ENCODE measurements around the gene WIPF1. TPM values are rescaled to one million over a fixed set of nuclear protein-coding genes. Genes with fewer than 3 reads are reported as not detected.
A peak's percentile ranks its signal among the peaks of the same experiment; 100 is the strongest.

WIPF1 gene
- total RNA-seq, 3 donors from 2014 or later: 15.3 to 56.6 (median 28.9) TPM

DNA sequence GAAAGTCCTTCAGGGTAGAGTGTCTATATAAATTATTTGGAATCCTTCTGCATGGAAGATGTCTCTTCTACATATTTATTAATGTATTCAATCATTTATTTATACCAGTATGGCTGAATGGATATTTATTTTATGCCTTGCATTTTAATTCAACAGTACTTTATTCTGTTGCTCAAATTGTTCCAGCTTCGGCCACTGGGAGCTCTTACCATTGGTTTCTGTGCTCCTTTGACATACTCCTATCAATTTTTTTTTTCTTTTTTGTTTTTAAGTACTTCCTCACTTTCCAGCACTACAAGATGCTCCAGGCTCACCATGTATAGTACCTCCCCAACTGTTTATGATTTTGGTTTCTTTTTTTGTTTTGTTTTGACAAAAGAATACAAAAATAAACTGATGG lies 39.4 kb upstream of the WIPF1 start:
- no peak for DNase-seq
- Histone ChIP-seq H3K9me3 (no peaks in the 10 kb centered on the region), H3K4me3 (no peak overlapping the region), H3K36me3 (ENCODE audit: low read depth) (no peaks in the 10 kb centered on the region), H3K4me1 (ENCODE audit: low read depth) (peaks cover 5% of the 10 kb centered on the region)
- intact Hi-C loops (cut with DNase I, micrococcal nuclease): no loop called here
- no peak for ATAC-seq
- TF ChIP-seq, protein P1, sequence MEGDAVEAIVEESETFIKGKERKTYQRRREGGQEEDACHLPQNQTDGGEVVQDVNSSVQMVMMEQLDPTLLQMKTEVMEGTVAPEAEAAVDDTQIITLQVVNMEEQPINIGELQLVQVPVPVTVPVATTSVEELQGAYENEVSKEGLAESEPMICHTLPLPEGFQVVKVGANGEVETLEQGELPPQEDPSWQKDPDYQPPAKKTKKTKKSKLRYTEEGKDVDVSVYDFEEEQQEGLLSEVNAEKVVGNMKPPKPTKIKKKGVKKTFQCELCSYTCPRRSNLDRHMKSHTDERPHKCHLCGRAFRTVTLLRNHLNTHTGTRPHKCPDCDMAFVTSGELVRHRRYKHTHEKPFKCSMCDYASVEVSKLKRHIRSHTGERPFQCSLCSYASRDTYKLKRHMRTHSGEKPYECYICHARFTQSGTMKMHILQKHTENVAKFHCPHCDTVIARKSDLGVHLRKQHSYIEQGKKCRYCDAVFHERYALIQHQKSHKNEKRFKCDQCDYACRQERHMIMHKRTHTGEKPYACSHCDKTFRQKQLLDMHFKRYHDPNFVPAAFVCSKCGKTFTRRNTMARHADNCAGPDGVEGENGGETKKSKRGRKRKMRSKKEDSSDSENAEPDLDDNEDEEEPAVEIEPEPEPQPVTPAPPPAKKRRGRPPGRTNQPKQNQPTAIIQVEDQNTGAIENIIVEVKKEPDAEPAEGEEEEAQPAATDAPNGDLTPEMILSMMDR (IDR thresholded peaks at IDR 0.05): no peak

DNA sequence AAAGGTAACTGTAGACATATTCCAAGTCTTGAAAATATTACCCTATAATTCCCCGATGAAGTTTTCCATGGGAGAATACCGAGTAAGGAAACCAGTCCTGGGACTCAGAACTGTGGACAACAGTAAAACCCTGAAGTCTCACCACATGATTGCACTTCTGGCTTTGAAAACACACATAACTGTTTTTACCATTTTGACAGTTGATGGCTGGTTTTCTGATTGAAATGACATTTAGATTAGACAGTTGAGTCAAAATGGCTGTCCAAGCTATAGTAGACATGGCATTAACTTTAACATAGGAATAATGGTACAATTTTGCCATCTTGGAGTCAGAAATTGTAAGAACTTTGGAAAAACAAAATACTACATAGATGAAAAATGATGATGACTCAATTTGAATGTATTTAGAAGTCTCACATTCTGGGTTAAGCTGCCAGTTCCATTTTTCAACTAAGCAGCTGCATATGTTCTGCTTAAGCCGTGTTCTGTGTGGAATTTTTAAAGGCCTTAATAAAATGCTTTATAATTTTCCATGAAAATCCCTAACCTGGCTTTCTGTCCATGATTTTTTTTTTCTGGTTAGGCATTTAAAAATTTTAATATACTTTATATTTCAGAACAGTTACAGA lies 38.3 kb upstream of the WIPF1 start:
- ATAC-seq (no peak), DNase-seq (no peak)
- H3K9me3 ChIP-seq: no peaks in the 10 kb centered on the region
- H3K4me1 ChIP-seq (ENCODE audit: low read depth): peaks cover 5% of the 10 kb centered on the region
- no peaks in the 10 kb centered on the region for H3K36me3 ChIP-seq (ENCODE audit: low read depth)
- H3K4me3 ChIP-seq: no peak overlapping the region
- TF ChIP-seq, protein P1 (IDR thresholded peaks at IDR 0.05): no peak
- intact Hi-C loops (cut with DNase I, micrococcal nuclease): no loop called here

DNA sequence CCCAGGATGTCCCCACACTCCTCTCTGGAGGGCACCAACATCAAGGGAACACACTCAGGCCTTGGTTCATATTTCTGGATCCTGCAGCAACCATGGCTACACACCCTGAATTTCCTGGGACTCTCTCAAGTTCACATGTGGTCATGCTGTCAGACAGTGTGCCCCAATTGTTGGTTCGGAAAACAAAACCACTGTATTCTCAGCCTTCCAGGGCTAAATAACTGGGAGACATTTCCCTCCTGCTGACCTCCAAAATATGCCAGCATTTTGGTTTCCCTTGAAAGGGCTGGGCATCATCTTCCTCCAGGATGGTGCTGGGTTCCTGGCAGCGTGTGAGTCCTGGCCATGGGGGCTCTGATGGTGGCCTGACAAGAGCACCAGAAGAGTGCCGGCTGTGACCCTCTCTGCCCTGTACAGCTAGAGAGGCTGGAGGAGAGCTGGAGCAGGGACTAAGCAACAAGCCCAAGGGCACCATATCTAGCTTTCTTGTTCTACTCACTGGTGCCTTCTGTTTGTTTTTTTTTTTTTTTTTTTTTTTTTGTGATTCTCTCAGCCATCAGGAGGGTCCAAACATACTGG lies 37.5 kb upstream of the WIPF1 start:
- DNase-seq (no peak), ATAC-seq (peak; percentile 26)
- Histone ChIP-seq H3K36me3 (ENCODE audit: low read depth) (no peaks in the 10 kb centered on the region), H3K4me3 (no peak overlapping the region), H3K4me1 (ENCODE audit: low read depth) (peaks cover 5% of the 10 kb centered on the region), H3K9me3 (no peaks in the 10 kb centered on the region)
- intact Hi-C loops (cut with DNase I, micrococcal nuclease): no loop called here
- TF ChIP-seq, protein P1 (IDR thresholded peaks at IDR 0.05): no peak

DNA sequence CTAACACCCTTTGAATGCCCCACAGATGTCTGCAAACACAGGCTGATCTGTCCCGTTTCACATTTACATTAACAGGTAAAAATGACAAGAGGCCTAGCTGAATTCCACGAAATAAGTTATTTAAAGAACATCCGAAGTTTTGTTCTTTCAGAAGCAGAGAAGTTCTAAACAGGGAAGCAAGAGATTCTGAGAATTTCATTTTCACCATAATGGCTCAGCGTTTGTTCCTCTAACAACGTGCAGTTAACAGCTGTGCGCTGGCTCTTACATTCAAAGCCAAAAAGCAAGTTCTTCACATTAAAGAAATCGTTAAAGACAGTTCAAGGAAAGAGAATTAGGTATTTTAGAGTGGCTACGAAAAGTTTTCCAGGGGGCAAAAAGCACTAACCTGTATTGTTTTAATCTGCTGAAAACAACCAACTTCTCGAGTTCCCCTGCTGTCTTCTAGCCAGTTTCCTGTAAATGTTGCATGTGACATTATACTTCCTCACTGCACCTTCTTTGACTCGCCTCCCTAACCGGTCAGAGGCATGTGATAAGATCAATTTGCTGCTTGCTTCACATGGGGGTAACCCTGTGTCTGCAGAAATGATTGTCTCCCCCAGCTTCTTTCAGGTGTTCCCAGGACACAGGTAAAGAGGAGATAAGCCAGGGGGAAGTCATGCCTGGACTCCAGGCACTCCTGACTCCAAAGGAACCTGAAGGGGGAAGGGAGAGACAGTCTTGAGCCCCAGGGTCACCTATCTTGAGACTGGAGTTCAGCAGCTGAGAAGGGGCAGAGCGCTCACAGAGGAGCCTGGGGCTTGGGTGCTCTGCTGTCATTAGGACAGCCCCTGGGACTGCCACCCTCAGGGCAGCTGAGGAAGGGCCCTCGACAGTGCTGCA lies 36.8 kb upstream of the WIPF1 start:
- ATAC-seq (peak; percentile 83), DNase-seq (peak; percentile 24 to 66 (median 26))
- Histone ChIP-seq H3K4me1 (ENCODE audit: low read depth) (peaks cover 5% of the 10 kb centered on the region), H3K36me3 (ENCODE audit: low read depth) (no peaks in the 10 kb centered on the region), H3K9me3 (no peaks in the 10 kb centered on the region), H3K4me3 (no peak overlapping the region)
- TF ChIP-seq, protein P1 (IDR thresholded peaks at IDR 0.05): no peak
- intact Hi-C loops (cut with DNase I, micrococcal nuclease): no loop called here

DNA sequence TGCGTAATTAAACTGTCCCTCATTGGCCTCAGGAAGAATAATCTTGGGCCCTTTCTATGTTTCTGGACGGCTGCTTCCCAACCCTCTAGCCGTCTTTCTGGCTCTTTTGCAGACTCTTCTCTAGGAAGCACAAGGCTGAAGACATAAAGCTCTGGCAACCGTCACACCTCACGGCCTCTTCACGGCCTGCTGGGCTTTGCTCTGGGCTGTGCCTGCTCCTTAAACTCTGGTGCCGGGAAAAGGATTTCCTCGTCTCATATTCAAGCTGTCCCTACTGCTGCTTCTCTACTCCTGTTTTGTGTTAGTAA lies 36.0 kb upstream of the WIPF1 start:
- Histone ChIP-seq H3K36me3 (ENCODE audit: low read depth) (no peaks in the 10 kb centered on the region), H3K9me3 (no peaks in the 10 kb centered on the region), H3K4me1 (ENCODE audit: low read depth) (peaks cover 5% of the 10 kb centered on the region), H3K4me3 (no peak overlapping the region)
- ATAC-seq (peak; percentile 34), DNase-seq (no peak)
- TF ChIP-seq, protein P1 (IDR thresholded peaks at IDR 0.05): no peak
- intact Hi-C loops (cut with DNase I, micrococcal nuclease): no loop called here

Data from mucosa of descending colon (tissue), 3 donors.